ENCODE data around the gene SRD5A1.

SRD5A1 gene

GRCh38 chr5:6632888-6633468 lies at the start of gene SRD5A1, which contains the start of gene NSUN2:
Gene SRD5A1, plus strand, starts transcription at chr5:6633440. Its CDS starts 137 bp downstream, at chr5:6633577.
Gene NSUN2, minus strand, starts transcription at chr5:6633044. Its CDS starts 65 bp downstream, at chr5:6632979.
- no peak for TF ChIP-seq CTCF (IDR thresholded peaks at IDR 0.05; ENCODE audit: low read depth, low read length, missing control alignments)
- DNase-seq (ENCODE audit: low read depth) = peak; percentile 75
- H3K4me3 ChIP-seq (ENCODE audit: low read depth, low read length) = peak within 1 kb of the TSS; percentile 95

- no peak for DNase-seq (ENCODE audit: low read depth)
- no peak for TF ChIP-seq CTCF (IDR thresholded peaks at IDR 0.05; ENCODE audit: low read depth, low read length, missing control alignments)
- no peak overlapping the region for H3K4me3 ChIP-seq (ENCODE audit: low read depth, low read length)
These were observed 49.1 kb upstream of the SRD5A1 start for GRCh38 chr5:6584101-6584645.

DNA sequence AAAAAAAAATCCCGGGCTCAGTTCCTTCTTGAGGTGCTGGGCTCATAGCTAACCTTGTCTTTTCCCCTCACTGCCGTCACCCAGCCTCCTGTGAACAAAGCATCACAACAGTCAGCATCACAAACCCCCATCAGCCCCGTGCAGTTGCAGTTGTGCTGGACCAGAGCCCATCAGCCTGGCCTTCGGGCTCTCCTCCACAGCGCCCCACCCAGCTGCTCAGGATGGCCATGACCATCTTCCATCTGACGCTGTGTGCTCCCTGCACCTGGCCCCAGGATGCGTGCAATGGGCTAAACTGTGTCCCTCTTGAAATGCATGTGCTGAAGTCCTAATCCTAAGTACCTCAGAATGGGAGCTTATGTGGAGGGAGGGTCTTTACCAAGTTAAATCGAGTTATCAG lies 48.5 kb upstream of the SRD5A1 start:
- TF ChIP-seq CTCF (IDR thresholded peaks at IDR 0.05; ENCODE audit: low read depth, low read length, missing control alignments) = no peak
- no peak for DNase-seq (ENCODE audit: low read depth)
- H3K4me3 ChIP-seq (ENCODE audit: low read depth, low read length) = no peak overlapping the region

DNA sequence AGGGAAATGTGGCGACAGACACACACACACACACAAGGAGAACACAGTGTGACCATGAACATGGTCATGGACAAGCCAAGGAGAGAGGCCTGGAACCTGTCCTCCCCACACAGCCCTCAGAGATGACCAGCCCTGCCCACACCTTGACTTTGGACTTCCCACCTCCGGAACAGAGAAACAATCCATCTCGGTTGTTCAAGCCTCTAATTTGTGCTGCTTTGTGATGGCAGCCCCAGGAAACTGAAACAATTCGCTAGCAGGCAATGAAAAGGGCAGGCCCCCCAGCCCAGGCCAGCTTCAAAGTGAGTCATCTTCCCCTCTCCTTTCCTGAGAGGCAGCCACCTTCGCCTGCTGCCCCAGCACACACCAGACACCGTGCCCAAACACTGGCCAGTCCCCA lies 48.1 kb upstream of the SRD5A1 start:
- DNase-seq (ENCODE audit: low read depth) = no peak
- TF ChIP-seq CTCF (IDR thresholded peaks at IDR 0.05; ENCODE audit: low read depth, low read length, missing control alignments) = no peak
- H3K4me3 ChIP-seq (ENCODE audit: low read depth, low read length) = no peak overlapping the region

DNA sequence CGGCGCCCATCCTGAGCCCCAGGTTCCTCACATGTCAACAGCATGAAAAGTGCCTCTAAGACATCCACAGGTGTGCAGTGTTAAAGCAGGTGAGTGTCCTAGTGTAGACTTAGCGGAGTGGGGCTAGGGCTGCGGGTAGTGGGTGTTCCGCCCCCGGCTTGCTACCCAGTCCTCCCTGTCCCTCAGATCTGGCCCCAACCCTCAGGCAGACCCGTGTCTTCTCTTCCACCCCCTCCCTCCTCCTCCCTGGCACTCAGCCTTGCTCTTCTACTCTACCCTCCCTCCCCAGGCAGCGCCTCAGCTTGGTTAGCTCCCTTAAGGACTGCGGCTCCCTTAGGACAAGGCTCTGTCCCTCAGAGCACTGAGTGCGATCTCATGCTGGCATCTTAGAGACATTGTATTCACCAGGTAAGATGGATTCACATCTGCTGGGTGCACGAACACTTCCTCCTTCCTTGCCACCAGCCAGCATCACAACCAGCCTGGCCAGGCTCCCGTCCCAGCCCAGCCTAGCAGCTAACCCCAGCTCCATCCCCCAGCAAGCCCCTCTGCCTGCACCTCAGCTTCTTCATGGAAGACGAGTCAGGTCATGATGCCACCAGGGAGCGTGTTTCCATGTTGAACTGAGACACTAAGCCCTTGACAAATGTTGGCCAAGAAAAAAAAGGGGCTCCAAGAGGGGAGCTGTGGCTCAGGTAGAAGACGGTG lies 47.1 kb upstream of the SRD5A1 start:
- no peak for DNase-seq (ENCODE audit: low read depth)
- TF ChIP-seq CTCF (IDR thresholded peaks at IDR 0.05; ENCODE audit: low read depth, low read length, missing control alignments) = no peak

DNA sequence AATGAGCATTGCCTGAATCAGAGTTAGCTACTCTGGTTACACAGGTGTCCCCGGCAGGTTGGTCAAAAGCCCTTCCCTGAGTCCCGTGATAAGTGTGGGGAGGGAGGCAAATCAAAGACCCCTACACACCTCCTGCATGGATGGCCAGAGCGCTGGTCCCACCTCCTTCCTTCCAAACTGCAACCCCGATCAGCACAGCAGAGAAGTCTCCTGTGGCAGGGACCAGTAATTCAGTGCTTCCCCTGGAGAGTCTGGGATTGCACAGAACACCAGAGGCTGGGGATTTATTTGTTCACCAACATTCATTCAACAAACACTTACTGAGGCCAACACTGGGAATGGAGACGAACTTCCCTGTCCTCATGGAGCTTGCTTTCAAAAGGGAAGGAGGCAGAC lies 46.6 kb upstream of the SRD5A1 start:
- no peak for TF ChIP-seq CTCF (IDR thresholded peaks at IDR 0.05; ENCODE audit: low read depth, low read length, missing control alignments)
- no peak for DNase-seq (ENCODE audit: low read depth)
- no peak overlapping the region for H3K4me3 ChIP-seq (ENCODE audit: low read depth, low read length)

More for the DNA sequence above, 47.1 kb upstream of the SRD5A1 start:
- no peak overlapping the region for H3K4me3 ChIP-seq (ENCODE audit: low read depth, low read length)
